Measurements from ENCODE around the gene ADSL.

The ADSL gene

GRCh38 chr22:40334899-40335298, 11.4 kb upstream of the ADSL start:
- no peak for FAIRE-seq
- no peak for TF ChIP-seq CTCF (IDR thresholded peaks at IDR 0.05; ENCODE audit: insufficient read depth, missing control alignments)

DNA sequence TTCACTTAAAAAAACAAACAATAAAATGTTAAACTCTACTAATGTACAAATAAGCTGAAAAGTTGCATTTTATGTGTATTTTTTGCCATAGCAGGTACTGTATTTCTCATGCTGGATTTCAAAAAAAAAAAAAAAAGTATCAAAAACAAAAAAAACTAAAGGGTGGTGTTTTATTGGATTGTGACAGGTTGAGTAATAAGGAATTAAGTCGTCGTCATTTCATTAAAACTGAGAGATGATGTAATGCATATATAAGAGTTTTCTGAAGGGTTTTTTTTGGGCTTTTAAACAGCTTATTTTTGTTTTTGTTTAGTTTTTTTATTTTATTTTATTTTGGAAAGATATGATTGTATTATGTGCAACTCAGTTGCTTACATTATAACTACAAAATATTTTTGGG, 10.9 kb upstream of the ADSL start:
- FAIRE-seq = no peak
- no peak for TF ChIP-seq CTCF (IDR thresholded peaks at IDR 0.05; ENCODE audit: insufficient read depth, missing control alignments)
- DNase-seq (ENCODE audit: insufficient read length, low spot score) = no peak

More at GRCh38 chr22:40334899-40335298, 11.4 kb upstream of the ADSL start:
- DNase-seq (ENCODE audit: insufficient read length, low spot score) = no peak

DNA sequence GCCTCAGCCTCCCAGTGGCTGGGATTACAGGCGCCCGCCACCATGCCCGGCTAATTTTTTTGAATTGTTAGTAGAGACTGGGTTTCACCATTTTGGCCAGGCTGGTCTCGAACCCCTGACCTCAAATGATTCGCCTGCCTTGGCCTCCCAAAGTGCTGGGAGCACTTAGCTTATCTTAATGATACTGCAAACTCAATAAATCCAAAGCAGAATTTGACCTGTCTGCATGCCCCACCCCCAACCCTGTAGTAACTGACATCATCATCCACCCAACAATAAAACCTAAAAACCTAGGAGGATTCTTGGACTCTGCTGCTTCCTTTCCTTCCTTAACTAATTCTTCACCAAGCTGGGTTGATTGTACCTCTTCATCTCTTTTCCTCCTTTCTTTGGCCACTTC, 6.3 kb upstream of the ADSL start:
- DNase-seq (ENCODE audit: insufficient read length, low spot score) (no peak), FAIRE-seq (no peak)
- TF ChIP-seq CTCF (IDR thresholded peaks at IDR 0.05; ENCODE audit: insufficient read depth, missing control alignments) = no peak

- no peak for TF ChIP-seq CTCF (IDR thresholded peaks at IDR 0.05; ENCODE audit: insufficient read depth, missing control alignments)
- FAIRE-seq = no peak
- DNase-seq (ENCODE audit: insufficient read length, low spot score) = no peak
Measured at GRCh38 chr22:40341604-40342003, 4.7 kb upstream of the ADSL start.

DNA sequence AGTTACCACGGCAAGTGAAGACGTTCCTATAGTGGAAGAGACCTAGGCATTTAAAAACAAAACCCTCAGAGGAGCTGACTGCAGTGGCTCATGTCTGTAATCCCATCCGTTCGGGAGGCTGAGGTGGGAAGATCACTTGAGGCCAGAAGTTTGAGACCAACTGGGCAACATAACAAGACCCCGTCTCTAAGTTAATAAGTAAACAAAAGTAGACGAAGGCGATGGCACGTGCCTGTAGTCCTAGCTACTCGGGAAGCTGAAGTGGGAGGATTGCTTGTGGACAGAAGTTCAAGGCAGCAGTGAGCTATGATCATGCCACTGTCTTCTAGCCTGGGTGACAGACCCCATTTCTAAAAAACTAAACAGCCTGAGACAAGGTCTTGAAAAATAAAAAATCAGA, 3.8 kb upstream of the ADSL start:
- no peak for TF ChIP-seq CTCF (IDR thresholded peaks at IDR 0.05; ENCODE audit: insufficient read depth, missing control alignments)
- FAIRE-seq (no peak), DNase-seq (ENCODE audit: insufficient read length, low spot score) (no peak)

- no peak for TF ChIP-seq CTCF (IDR thresholded peaks at IDR 0.05; ENCODE audit: insufficient read depth, missing control alignments)
- DNase-seq (ENCODE audit: insufficient read length, low spot score) (no peak), FAIRE-seq (no peak)
Measured at GRCh38 chr22:40345271-40345670, 1.0 kb upstream of the ADSL start.

DNA sequence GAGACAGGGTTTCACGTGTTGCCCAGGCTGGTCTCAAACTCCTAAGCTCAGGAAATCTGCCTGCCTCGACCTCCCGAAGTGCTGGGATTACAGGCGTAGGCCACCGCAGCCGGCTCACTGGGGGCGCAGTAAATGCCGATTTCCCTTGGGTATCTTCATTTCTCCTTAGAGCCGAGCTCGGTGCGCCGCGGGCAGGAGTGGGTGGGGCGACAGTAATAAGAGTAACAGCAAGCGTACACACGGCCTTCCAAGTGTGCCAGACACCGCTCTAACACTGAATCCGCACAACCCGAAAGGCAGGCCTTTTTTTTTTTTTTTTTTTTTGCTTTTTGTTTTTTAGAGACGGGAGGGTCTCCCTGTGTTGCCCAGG, 500 bp upstream of the ADSL start:
- DNase-seq (ENCODE audit: insufficient read length, low spot score) = no peak
- FAIRE-seq = no peak
- no peak for TF ChIP-seq CTCF (IDR thresholded peaks at IDR 0.05; ENCODE audit: insufficient read depth, missing control alignments)

Measured in D721Med (cell line).